ENCODE measurements around the gene ST3GAL5. TPM values are rescaled to one million over a fixed set of nuclear protein-coding genes. Genes with fewer than 3 reads are reported as not detected.
"Not testable (repeated sequence)": the region's sequence is repeated elsewhere in the genome, so short reads cannot be mapped to it uniquely, and the experiment has no call there.

The ST3GAL5 gene
- total RNA-seq, 2 experiments from 2014 or later, result 7.4 to 11.3 TPM

- BruUV-seq (replicated peaks), result no TSS peak
- Histone ChIP-seq H4K20me1 (ENCODE audit: insufficient read depth, low read length) (no peaks in the 10 kb centered on the region), H3K79me2 (ENCODE audit: insufficient read depth, low read depth, low read length) (no peaks in the 10 kb centered on the region), H3K9me3 (ENCODE audit: low read length) (no peaks in the 10 kb centered on the region), H3K4me1 (ENCODE audit: insufficient read depth, low read length, poor library complexity, severe bottlenecking) (no peaks in the 10 kb centered on the region), H3K36me3 (ENCODE audit: insufficient read depth, low read length) (no peaks in the 10 kb centered on the region), H3K9me2 (ENCODE audit: insufficient read depth, low read length) (no peaks in the 10 kb centered on the region), H3K4me2 (ENCODE audit: low read length) (no peak overlapping the region), H2AFZ (ENCODE audit: low read length) (no peak overlapping the region), H3K27ac (ENCODE audit: low read depth, low read length, poor library complexity, severe bottlenecking) (no peak overlapping the region), H3K4me3 (ENCODE audit: low read depth, low read length, poor library complexity, severe bottlenecking) (no peak overlapping the region)
- intact Hi-C loops (cut with micrococcal nuclease; ENCODE audit: unreplicated experiment), result no loop called here
- CTCF ChIA-PET (ENCODE audit: unreplicated experiment), result no interaction called here
- POLR2A ChIA-PET, result no interaction called here
- DNase-seq (ENCODE audit: low spot score), result no peak
- no peak for TF ChIP-seq CTCF (conservative IDR thresholded peaks at IDR 0.05; ENCODE audit: low read length)
Measured at GRCh38 chr2:85834466-85834865, 54.3 kb downstream of the ST3GAL5 start.

- Histone ChIP-seq H4K20me1 (ENCODE audit: insufficient read depth, low read length) (no peaks in the 10 kb centered on the region), H2AFZ (ENCODE audit: low read length) (no peak overlapping the region), H3K79me2 (ENCODE audit: insufficient read depth, low read depth, low read length) (no peaks in the 10 kb centered on the region), H3K4me2 (ENCODE audit: low read length) (no peak overlapping the region), H3K4me1 (ENCODE audit: insufficient read depth, low read length, poor library complexity, severe bottlenecking) (no peaks in the 10 kb centered on the region), H3K36me3 (ENCODE audit: insufficient read depth, low read length) (no peaks in the 10 kb centered on the region), H3K9me2 (ENCODE audit: insufficient read depth, low read length) (no peaks in the 10 kb centered on the region), H3K27ac (ENCODE audit: low read depth, low read length, poor library complexity, severe bottlenecking) (no peak overlapping the region), H3K4me3 (ENCODE audit: low read depth, low read length, poor library complexity, severe bottlenecking) (no peak overlapping the region), H3K9me3 (ENCODE audit: low read length) (no peaks in the 10 kb centered on the region)
- intact Hi-C loops (cut with micrococcal nuclease; ENCODE audit: unreplicated experiment), result no loop called here
- TF ChIP-seq CTCF (conservative IDR thresholded peaks at IDR 0.05; ENCODE audit: low read length), result no peak
- no peak for TF ChIP-seq EZH2phosphoT487 (IDR thresholded peaks at IDR 0.05; ENCODE audit: borderline replicate concordance, low read depth, low read length)
- ChIA-PET POLR2A (no interaction called here), CTCF (ENCODE audit: unreplicated experiment) (no interaction called here)
- BruUV-seq (replicated peaks), result no TSS peak
- no peak for DNase-seq (ENCODE audit: low spot score)
Measured at GRCh38 chr2:85831735-85832134, 57.1 kb downstream of the ST3GAL5 start.

DNA sequence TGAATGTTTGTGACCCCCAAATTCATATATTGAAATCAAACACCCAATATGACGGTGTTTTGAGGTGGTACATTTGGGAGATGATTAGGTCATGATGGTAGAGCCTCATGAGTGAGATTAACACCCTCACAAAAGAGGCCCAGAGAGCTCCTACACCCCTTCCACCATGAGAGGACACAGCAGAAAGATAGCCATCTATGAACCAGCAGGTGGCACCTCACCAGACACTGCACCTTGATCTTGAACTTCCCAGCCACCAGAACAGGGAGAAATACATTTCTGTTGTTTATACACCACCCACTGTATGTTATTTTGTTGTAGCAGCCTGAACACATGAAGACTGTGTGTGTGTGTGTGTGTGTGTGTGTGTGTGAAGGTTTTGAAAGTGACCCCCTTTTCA is 58.1 kb downstream of the ST3GAL5 start:
- POLR2A ChIA-PET, result no interaction called here
- intact Hi-C loops (cut with micrococcal nuclease; ENCODE audit: unreplicated experiment), result no loop called here
- Histone ChIP-seq H3K4me1 (ENCODE audit: insufficient read depth, low read length, poor library complexity, severe bottlenecking) (no peaks in the 10 kb centered on the region), H3K36me3 (ENCODE audit: insufficient read depth, low read length) (no peaks in the 10 kb centered on the region), H3K9me2 (ENCODE audit: insufficient read depth, low read length) (no peaks in the 10 kb centered on the region), H4K20me1 (ENCODE audit: insufficient read depth, low read length) (no peaks in the 10 kb centered on the region), H3K9me3 (ENCODE audit: low read length) (no peaks in the 10 kb centered on the region), H3K79me2 (ENCODE audit: insufficient read depth, low read depth, low read length) (no peaks in the 10 kb centered on the region), H3K4me3 (ENCODE audit: low read depth, low read length, poor library complexity, severe bottlenecking) (no peak overlapping the region), H3K4me2 (ENCODE audit: low read length) (no peak overlapping the region), H2AFZ (ENCODE audit: low read length) (no peak overlapping the region), H3K27ac (ENCODE audit: low read depth, low read length, poor library complexity, severe bottlenecking) (no peak overlapping the region)
- no TSS peak for BruUV-seq (replicated peaks)
- DNase-seq (ENCODE audit: low spot score), result no peak
- TF ChIP-seq EZH2phosphoT487 (IDR thresholded peaks at IDR 0.05; ENCODE audit: borderline replicate concordance, low read depth, low read length) (no peak), CTCF (conservative IDR thresholded peaks at IDR 0.05; ENCODE audit: low read length) (peak; percentile 41)
- CTCF ChIA-PET (ENCODE audit: unreplicated experiment), result no interaction called here

DNA sequence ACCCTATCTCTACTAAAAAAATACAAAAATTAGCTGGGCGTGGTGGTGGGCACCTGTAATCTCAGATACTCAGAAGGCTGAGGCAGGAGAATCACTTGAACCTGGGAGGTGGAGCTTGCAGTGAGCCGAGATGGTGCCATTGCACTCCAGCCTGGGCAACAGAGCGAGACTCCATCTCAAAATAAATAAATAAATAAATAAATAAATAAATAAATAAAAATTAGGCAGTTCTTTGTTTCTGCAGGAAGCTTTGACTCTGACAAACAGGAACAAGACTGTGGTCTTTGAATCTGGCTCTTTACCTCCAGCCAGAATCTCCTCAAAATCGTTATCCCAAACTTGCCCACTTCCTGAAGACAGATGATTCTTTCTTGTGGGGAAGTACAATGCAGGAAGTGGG is 59.4 kb downstream of the ST3GAL5 start:
- intact Hi-C loops (cut with micrococcal nuclease; ENCODE audit: unreplicated experiment); H3K4me2 ChIP-seq (ENCODE audit: low read length); H3K27ac ChIP-seq (ENCODE audit: low read depth, low read length, poor library complexity, severe bottlenecking); H3K4me3 ChIP-seq (ENCODE audit: low read depth, low read length, poor library complexity, severe bottlenecking); CTCF ChIA-PET (ENCODE audit: unreplicated experiment); H2AFZ ChIP-seq (ENCODE audit: low read length); H3K79me2 ChIP-seq (ENCODE audit: insufficient read depth, low read depth, low read length); H3K4me1 ChIP-seq (ENCODE audit: insufficient read depth, low read length, poor library complexity, severe bottlenecking); H3K9me2 ChIP-seq (ENCODE audit: insufficient read depth, low read length); H3K36me3 ChIP-seq (ENCODE audit: insufficient read depth, low read length); DNase-seq (ENCODE audit: low spot score); H4K20me1 ChIP-seq (ENCODE audit: insufficient read depth, low read length); BruUV-seq (replicated peaks); H3K9me3 ChIP-seq (ENCODE audit: low read length): not testable (repeated sequence)
- POLR2A ChIA-PET, result interaction anchor here (0.7 kb wide), 1 partner anchor 60 kb away, joined by 3 read pairs; no protein-coding TSS in a partner anchor

All from OCI-LY7 (cell line).